IMR-90 (cell line): Measurements from ENCODE around the gene CYGB. TPM values are rescaled to one million over a fixed set of nuclear protein-coding genes. Genes with fewer than 3 reads are reported as not detected.

Experiments
- ATAC-seq: fragments of 200-7000 bp; cut with Tn5 transposase; 2 replicates; pipeline ENCODE4 v1.9.1; 2020; ENCODE audit warnings: low read depth, mild to moderate bottlenecking, moderate library complexity
- BruUV-seq: library from RNA; stranded (reverse); fragments of 400-500 nt; replicated peaks from 2 replicates; lab custom pipeline; 2021; lab: Mats Ljungman, UMichigan
- CTCF ChIA-PET: fragments of 300-600 bp; formaldehyde crosslinking; extraction: SDS; loops from one replicate; lab custom pipeline; 2021; ENCODE audit warnings: antibody characterized with exemption; lab: Yijun Ruan, JAX
- POLR2A ChIA-PET: fragments of 300-600 bp; sonication (Branson Sonifier 250); formaldehyde crosslinking; loops from one replicate; lab custom pipeline; 2022; ENCODE audit warnings: antibody characterized with exemption; ENCODE audit not compliant: unreplicated experiment; lab: Charles Lee
- DNase-seq: peaks from one replicate; pipeline ENCODE4 v3.0.0; 2013
- H2AFZ ChIP-seq: replicated peaks from 2 replicates; pipeline ENCODE3; 2013; ENCODE audit warnings: low read length, mild to moderate bottlenecking; ENCODE audit not compliant: poor library complexity
- H2AK5ac ChIP-seq: 2 replicates; pipeline ENCODE4 v1.6.1; 2013; ENCODE audit warnings: low read depth, low read length, inconsistent platforms
- H2AK9ac ChIP-seq: replicated peaks from 2 replicates; pipeline ENCODE3; 2013; ENCODE audit warnings: mild to moderate bottlenecking, low read depth, low read length, moderate library complexity; ENCODE audit not compliant: poor library complexity
- H2BK120ac ChIP-seq: 2 replicates; pipeline ENCODE4 v1.6.1; 2013; ENCODE audit warnings: low read depth, low read length, inconsistent platforms
- H2BK15ac ChIP-seq: 3 replicates; pipeline ENCODE4 v1.6.1; 2013; ENCODE audit warnings: low read depth, low read length, inconsistent platforms
- H2BK20ac ChIP-seq: 2 replicates; pipeline ENCODE4 v1.6.1; 2013; ENCODE audit warnings: low read depth, mild to moderate bottlenecking, inconsistent platforms, low read length, moderate library complexity
- H2BK5ac ChIP-seq: 2 replicates; pipeline ENCODE4 v1.6.1; 2013; ENCODE audit warnings: mild to moderate bottlenecking, low read depth, low read length, inconsistent platforms; ENCODE audit not compliant: poor library complexity, severe bottlenecking
- H3K14ac ChIP-seq: replicated peaks from 2 replicates; pipeline ENCODE4 v1.6.1; 2013; ENCODE audit warnings: low read depth, low read length, inconsistent platforms
- H3K18ac ChIP-seq: 2 replicates; pipeline ENCODE4 v1.6.1; 2013; ENCODE audit warnings: low read depth, low read length, control low read depth
- H3K23ac ChIP-seq: 2 replicates; pipeline ENCODE4 v1.6.1; 2013; ENCODE audit warnings: low read depth, low read length, inconsistent platforms
- H3K27ac ChIP-seq: 2 replicates; pipeline ENCODE4 v1.5.1; 2013; ENCODE audit warnings: mild to moderate bottlenecking, control low read depth, low read length; ENCODE audit not compliant: insufficient read depth
- H3K27me3 ChIP-seq: 2 replicates; pipeline ENCODE4 v1.6.1; 2013; ENCODE audit warnings: low read length; ENCODE audit not compliant: control insufficient read depth, insufficient read depth
- H3K36me3 ChIP-seq: 2 replicates; pipeline ENCODE4 v1.6.1; 2013; ENCODE audit warnings: low read length, mixed read lengths; ENCODE audit not compliant: control insufficient read depth, insufficient read depth
- H3K4ac ChIP-seq: 2 replicates; pipeline ENCODE4 v1.6.1; 2013; ENCODE audit warnings: low read depth, low read length, inconsistent platforms
- H3K4me1 ChIP-seq: 2 replicates; pipeline ENCODE4 v1.6.1; 2013; ENCODE audit warnings: low read length, mixed read lengths; ENCODE audit not compliant: control insufficient read depth, insufficient read depth
- H3K4me2 ChIP-seq: 2 replicates; pipeline ENCODE4 v1.6.1; 2013; ENCODE audit warnings: low read depth, mild to moderate bottlenecking, control low read depth, low read length, moderate library complexity
- H3K4me3 ChIP-seq: 2 replicates; pipeline ENCODE4 v1.5.1; 2013; ENCODE audit warnings: low read depth, mild to moderate bottlenecking, control low read depth, low read length, moderate library complexity; ENCODE audit not compliant: insufficient read depth
- H3K56ac ChIP-seq: 2 replicates; pipeline ENCODE4 v1.6.1; 2013; ENCODE audit warnings: low read length, inconsistent platforms; ENCODE audit not compliant: insufficient read depth; ENCODE audit errors: extremely low read depth
- H3K79me1 ChIP-seq, 2 experiments: 2 replicates each; pipeline ENCODE4 v1.6.1; 2013; ENCODE audit warnings: low read length in 2 of 2, inconsistent platforms in 1 of 2, low read depth in 1 of 2
- H3K9ac ChIP-seq: 2 replicates; pipeline ENCODE4 v1.6.1; 2013; ENCODE audit warnings: low read depth, low read length, control low read depth
- H3K9me1 ChIP-seq: 2 replicates; pipeline ENCODE4 v1.6.1; 2013; ENCODE audit warnings: low read length, inconsistent platforms; ENCODE audit not compliant: insufficient read depth
- H3K9me3 ChIP-seq: 2 replicates; pipeline ENCODE4 v1.6.1; 2013; ENCODE audit warnings: low read length; ENCODE audit not compliant: control insufficient read depth, insufficient read depth
- H4K20me1 ChIP-seq: 2 replicates; pipeline ENCODE4 v1.6.1; 2013; ENCODE audit warnings: low read length, inconsistent platforms; ENCODE audit not compliant: insufficient read depth
- H4K5ac ChIP-seq: 2 replicates; pipeline ENCODE4 v1.6.1; 2013; ENCODE audit warnings: mild to moderate bottlenecking, low read depth, low read length, control low read depth
- H4K8ac ChIP-seq, 2 experiments: 2 replicates each; pipeline ENCODE4 v1.6.1; 2013; ENCODE audit warnings: low read depth in 2 of 2, low read length in 2 of 2, control low read depth in 1 of 2, inconsistent platforms in 1 of 2
- H4K91ac ChIP-seq: 2 replicates; pipeline ENCODE4 v1.6.1; 2013; ENCODE audit warnings: low read depth, low read length, inconsistent platforms; ENCODE audit not compliant: insufficient read depth
- BHLHE40 ChIP-seq: fragments of 150-350 bp; IDR thresholded peaks from 2 replicates; pipeline ENCODE4 v1.6.1; 2016; ENCODE audit warnings: mild to moderate bottlenecking, low read depth, low read length
- CTCF ChIP-seq: conservative IDR thresholded peaks from 2 replicates; pipeline ENCODE4 v1.5.1; 2012; ENCODE audit warnings: mild to moderate bottlenecking, low read depth, low read length, improper control_type of control experiment
- ELK1 ChIP-seq: fragments of 150-350 bp; IDR thresholded peaks from 2 replicates; pipeline ENCODE4 v1.6.1; 2016; ENCODE audit warnings: low read depth, mild to moderate bottlenecking, low read length, moderate library complexity, borderline replicate concordance
- MAFK ChIP-seq: IDR thresholded peaks from 2 replicates; pipeline ENCODE4 v1.6.1; 2012; ENCODE audit warnings: low read depth, low read length, improper control_type of control experiment
- MAZ ChIP-seq: IDR thresholded peaks from 2 replicates; pipeline ENCODE4 v1.6.1; 2012; ENCODE audit warnings: low read depth, mild to moderate bottlenecking, low read length, improper control_type of control experiment, moderate library complexity, borderline replicate concordance
- NFE2L2 ChIP-seq: fragments of 150-350 bp; IDR thresholded peaks from 2 replicates; pipeline ENCODE4 v1.6.1; 2016; ENCODE audit warnings: low read depth, mild to moderate bottlenecking, low read length
- POLR2A ChIP-seq: IDR thresholded peaks from 2 replicates; pipeline ENCODE4 v1.6.1; 2012; ENCODE audit warnings: mild to moderate bottlenecking, low read depth, low read length
- RAD21 ChIP-seq: IDR thresholded peaks from 2 replicates; pipeline ENCODE4 v1.6.1; 2012; ENCODE audit warnings: low read length, improper control_type of control experiment
- SMC3 ChIP-seq: fragments of 150-350 bp; IDR thresholded peaks from 2 replicates; pipeline ENCODE4 v1.6.1; 2016; ENCODE audit warnings: low read depth, mild to moderate bottlenecking, antibody characterized with exemption, low read length, moderate library complexity
- WGBS, 2 experiments: methylation state at CpG; one replicate each; pipeline versions ENCODE4 v1.1.5 to v1.1.7; 2013; ENCODE audit warnings: missing lambda C conversion rate in 2 of 2; ENCODE audit not compliant: insufficient read length in 1 of 2; ENCODE audit errors: extremely low coverage in 2 of 2; 5-methylcytosine and 5-hydroxymethylcytosine counted together
- dilution Hi-C: fragments of 300-500 bp; cut with HindIII; formaldehyde crosslinking; loops from one replicate; pipeline ENCODE4 v1.14.3; 2018; ENCODE audit warnings: low sequenced_read_pairs; ENCODE audit not compliant: unreplicated experiment
- in situ Hi-C: fragments of 300-500 bp; cut with MboI; formaldehyde crosslinking; loops from 3 replicates; pipeline ENCODE4 v1.14.3; 2019; ENCODE audit warnings: low sequenced_read_pairs, inconsistent platforms, mixed read lengths
- intact Hi-C: fragments of 100-400 bp; cut with micrococcal nuclease; formaldehyde crosslinking; loops from 2 replicates; pipeline ENCODE4 v1.10.0; 2022
- polyA plus RNA-seq, 3 experiments: library from polyadenylated mRNA; depleted of rRNA; stranded (reverse); fragments of >200 nt; gene quantifications; 2 replicates each; pipeline ENCODE4 v1.2.3, GENCODE V29; 2012; ENCODE audit warnings: low replicate concordance in 1 of 3
- total RNA-seq: library from RNA; depleted of rRNA; stranded (reverse); fragments of >200 nt; gene quantifications from 2 replicates; pipeline ENCODE4 v1.2.3, GENCODE V29; 2012
- TF ChIP-seq, protein P1 (sequence below): fragments of 150-350 bp; IDR thresholded peaks from 2 replicates; pipeline ENCODE4 v1.6.1; 2017; ENCODE audit warnings: mild to moderate bottlenecking, antibody characterized with exemption, low read length, low read depth

The CYGB gene
- total and polyA plus RNA-seq, 2 of the 4 experiments (the other 2 are of a cell fraction): 1.3 to 2.9 TPM

DNA sequence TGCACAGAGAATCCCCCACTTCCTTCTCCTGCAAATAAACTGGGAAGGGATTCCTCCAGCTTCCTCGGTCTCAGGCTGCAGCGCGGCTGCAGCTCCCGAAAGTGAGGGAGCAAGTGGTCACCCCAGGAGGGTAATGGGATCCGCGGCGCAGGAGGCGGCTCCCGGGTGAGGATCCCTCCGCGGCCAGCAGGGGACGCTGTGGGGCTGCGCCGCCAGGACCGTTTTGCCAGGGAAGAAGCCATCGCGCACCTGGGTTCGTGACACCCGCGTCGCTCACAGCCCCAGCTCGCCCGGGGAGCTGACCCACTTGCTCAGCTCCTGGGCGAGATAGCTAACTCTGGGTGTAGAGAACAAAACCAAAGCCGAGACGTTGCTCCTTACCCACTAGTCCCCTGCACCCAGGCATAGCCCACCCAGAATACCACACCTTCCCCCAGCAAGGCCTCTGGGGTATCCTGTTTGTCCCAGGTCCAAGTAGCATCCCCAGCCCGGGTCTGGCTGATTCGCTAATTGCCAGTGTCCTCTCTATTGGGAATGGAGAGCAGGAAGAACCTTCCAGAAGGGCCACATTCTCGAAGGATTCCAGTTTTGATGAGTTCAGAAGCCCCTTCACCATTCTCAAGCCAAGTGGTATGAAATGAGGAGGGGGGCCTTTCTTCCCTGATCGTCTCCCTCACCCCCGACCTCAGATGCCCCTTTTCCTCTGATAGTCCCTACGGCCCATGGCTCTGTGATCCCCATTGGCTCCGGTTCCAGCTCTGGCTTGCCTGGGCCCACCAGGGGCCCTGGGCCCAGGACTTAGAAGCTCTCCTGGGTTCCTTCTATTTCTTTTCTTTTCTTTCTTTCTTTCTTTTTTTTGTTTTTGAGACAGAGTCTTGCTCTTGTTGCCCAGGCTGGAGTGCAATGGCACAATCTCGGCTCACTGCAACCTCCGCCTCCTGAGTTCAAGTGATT lies 14.1 kb downstream of the CYGB start:
- H3K79me1 ChIP-seq: peaks cover 0 to 5% of the 10 kb centered on the region in 2 experiments; a peak in 1 of 4 replicates
- peak overlapping the region; percentile 43 for H2BK20ac ChIP-seq
- no peak overlapping the region for H4K5ac ChIP-seq
- no TSS peak for BruUV-seq
- H2BK120ac ChIP-seq: peak overlapping the region; percentile 62
- peaks cover 12% of the 10 kb centered on the region for H3K9me1 ChIP-seq
- DNase-seq: peak; percentile 50
- H2AFZ ChIP-seq: peak overlapping the region; percentile 89
- in situ Hi-C loops: loop anchor here (5.0 kb wide), 1 partner anchor 99 kb away; no protein-coding TSS in a partner anchor
- H3K56ac ChIP-seq: no peak overlapping the region
- no peak overlapping the region for H3K18ac ChIP-seq
- no peaks in the 10 kb centered on the region for H4K20me1 ChIP-seq
- peak; percentile 75 for ATAC-seq
- H3K9me3 ChIP-seq: no peaks in the 10 kb centered on the region
- peak overlapping the region; percentile 20; the same call in 1 of the 3 replicates for H2BK15ac ChIP-seq
- POLR2A ChIA-PET: no interaction called here
- peak overlapping the region; percentile 34; the same call in 1 of the 2 replicates for H4K91ac ChIP-seq
- no peak overlapping the region for H3K27ac ChIP-seq
- H3K4me1 ChIP-seq: peaks cover 25% of the 10 kb centered on the region
- H3K36me3 ChIP-seq: no peaks in the 10 kb centered on the region
- no peak overlapping the region for H3K9ac ChIP-seq
- CTCF ChIA-PET: interaction anchor here (0.6 to 4.1 kb wide), 12 partner anchors 17 to 492 kb away, joined by 3 to 18 read pairs (median 4); partner anchors contain the start of gene PRCD
- intact Hi-C loops: loop anchor here (1.0 to 2.0 kb wide), 5 partner anchors 24 to 191 kb away; no protein-coding TSS in a partner anchor
- H3K23ac ChIP-seq: no peak overlapping the region
- H4K8ac ChIP-seq: peak overlapping the region in 1 of 2 experiments; percentile 53; a peak in 1 of 4 replicates
- dilution Hi-C loops: no loop called here
- peak overlapping the region; percentile 77 for H3K4me2 ChIP-seq
- H3K14ac ChIP-seq: 0 out of 2 replicates have a peak overlapping the region, but pooled peaks have one; percentile 43
- H2AK5ac ChIP-seq: peak overlapping the region; percentile 50; the same call in 1 of the 2 replicates
- no peak overlapping the region for H2BK5ac ChIP-seq
- peak overlapping the region; percentile 33 for H2AK9ac ChIP-seq
- H3K4me3 ChIP-seq: no peak overlapping the region
- TF ChIP-seq CTCF (peak; percentile 96), NFE2L2 (no peak), BHLHE40 (0 out of 2 replicates have a peak, but pooled peaks have one; percentile 16), ELK1 (no peak), MAZ (peak; percentile 52; the same call in 1 of the 2 replicates), POLR2A (peak; percentile 53), SMC3 (peak; percentile 94), RAD21 (peak; percentile 95), MAFK (no peak)
- TF ChIP-seq, protein P1, sequence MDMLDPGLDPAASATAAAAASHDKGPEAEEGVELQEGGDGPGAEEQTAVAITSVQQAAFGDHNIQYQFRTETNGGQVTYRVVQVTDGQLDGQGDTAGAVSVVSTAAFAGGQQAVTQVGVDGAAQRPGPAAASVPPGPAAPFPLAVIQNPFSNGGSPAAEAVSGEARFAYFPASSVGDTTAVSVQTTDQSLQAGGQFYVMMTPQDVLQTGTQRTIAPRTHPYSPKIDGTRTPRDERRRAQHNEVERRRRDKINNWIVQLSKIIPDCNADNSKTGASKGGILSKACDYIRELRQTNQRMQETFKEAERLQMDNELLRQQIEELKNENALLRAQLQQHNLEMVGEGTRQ: no peak
- no peaks in the 10 kb centered on the region for H3K27me3 ChIP-seq
- WGBS, 2 experiments: 4% methylated on average over 15 of the region's 35 CpGs; no CpG with 5 or more reads in 1 of the 2 experiments
- peak overlapping the region; percentile 50 for H3K4ac ChIP-seq
